ENCODE measurements around the gene C1orf115. TPM values are rescaled to one million over a fixed set of nuclear protein-coding genes. Genes with fewer than 3 reads are reported as not detected.

Gene C1orf115
- polyA plus RNA-seq, 3 donors, result 0.47 to 3.1 (median 1.9) TPM

- no peak overlapping the region for H3K9ac ChIP-seq (ENCODE audit: insufficient read depth, low read length, poor library complexity, severe bottlenecking)
- H3K36me3 ChIP-seq (replicated peaks in 1 of 2; ENCODE audit: control insufficient read depth in 1 of 2, insufficient read depth in 2 of 2, low read length in 2 of 2), result no peaks in the 10 kb centered on the region
- no peak overlapping the region for H3K4me2 ChIP-seq (replicated peaks; ENCODE audit: extremely low read depth, low read length, poor library complexity, severe bottlenecking)
- Mint-ChIP-seq H3K4me3 (peak overlapping the region in 1 of 2 donors; percentile 14), H3K4me1 (peaks cover 16% of the 10 kb centered on the region), H3K27me3 (ENCODE audit: low read depth in 3 of 3) (peaks cover 17 to 35% (median 24%) of the 10 kb centered on the region in 3 donors), H3K27ac (no peak overlapping the region), H3K36me3 (peaks cover 0 to 5% of the 10 kb centered on the region in 2 donors), H3K9me3 (peaks cover 0 to 6% (median 3%) of the 10 kb centered on the region in 7 donors)
- peaks cover 15 to 30% of the 10 kb centered on the region in 2 donors for H3K27me3 ChIP-seq (ENCODE audit: control insufficient read depth in 2 of 2, insufficient read depth in 2 of 2, low read length in 2 of 2)
- H4K20me1 ChIP-seq (ENCODE audit: insufficient read depth, low read length), result no peaks in the 10 kb centered on the region
- no peak overlapping the region for H3K27ac ChIP-seq (ENCODE audit: low read depth in 1 of 2, low read length in 2 of 2)
- peaks cover 12 to 19% of the 10 kb centered on the region in 2 donors for H3K4me1 ChIP-seq (ENCODE audit: control insufficient read depth in 1 of 2, insufficient read depth in 2 of 2, low read length in 2 of 2)
- H3K4me3 ChIP-seq (replicated peaks in 1 of 3; ENCODE audit: low read depth in 2 of 3, low read length in 3 of 3), result no peak overlapping the region
- H2AFZ ChIP-seq (ENCODE audit: insufficient read depth, low read depth, low read length, poor library complexity, severe bottlenecking), result no peak overlapping the region
- H3K79me2 ChIP-seq (ENCODE audit: insufficient read depth, low read length), result no peaks in the 10 kb centered on the region
- no peaks in the 10 kb centered on the region for H3K9me3 ChIP-seq (replicated peaks in 1 of 2; ENCODE audit: control insufficient read depth in 1 of 2, insufficient read depth in 1 of 2, low read length in 2 of 2)
- intact Hi-C loops (cut with micrococcal nuclease), result loop anchor here (5.0 kb wide), 2 partner anchors 40 to 85 kb away; no protein-coding TSS in a partner anchor
- no peak for TF ChIP-seq CTCF (IDR thresholded peaks at IDR 0.05)
- DNase-seq, result no peak
- WGBS (ENCODE audit: insufficient coverage), result 89% methylated on average over 4 of the region's 8 CpGs
These were observed 2.5 kb downstream of the C1orf115 start for GRCh38 chr1:220692436-220693228.

GRCh38 chr1:220694866-220695382 lies 4.8 kb downstream of the C1orf115 start:
- no peak overlapping the region for H2AFZ ChIP-seq (ENCODE audit: insufficient read depth, low read depth, low read length, poor library complexity, severe bottlenecking)
- H4K20me1 ChIP-seq (ENCODE audit: insufficient read depth, low read length), result no peaks in the 10 kb centered on the region
- intact Hi-C loops (cut with micrococcal nuclease), result loop anchor here (5.0 kb wide), 2 partner anchors 37 to 82 kb away; no protein-coding TSS in a partner anchor
- no peak overlapping the region for H3K4me2 ChIP-seq (replicated peaks; ENCODE audit: extremely low read depth, low read length, poor library complexity, severe bottlenecking)
- H3K79me2 ChIP-seq (ENCODE audit: insufficient read depth, low read length), result no peaks in the 10 kb centered on the region
- Mint-ChIP-seq H3K36me3 (peaks cover 0 to 12% of the 10 kb centered on the region in 2 donors), H3K4me1 (peaks cover 16% of the 10 kb centered on the region), H3K4me3 (no peak overlapping the region), H3K27me3 (ENCODE audit: low read depth in 3 of 3) (peaks cover 13 to 28% (median 21%) of the 10 kb centered on the region in 3 donors), H3K9me3 (peaks cover 0 to 2% (median 0%) of the 10 kb centered on the region in 7 donors), H3K27ac (no peak overlapping the region)
- H3K9me3 ChIP-seq (replicated peaks in 1 of 2; ENCODE audit: control insufficient read depth in 1 of 2, insufficient read depth in 1 of 2, low read length in 2 of 2), result no peaks in the 10 kb centered on the region
- no peak overlapping the region for H3K4me3 ChIP-seq (replicated peaks in 1 of 3; ENCODE audit: low read depth in 2 of 3, low read length in 3 of 3)
- H3K4me1 ChIP-seq (ENCODE audit: control insufficient read depth in 1 of 2, insufficient read depth in 2 of 2, low read length in 2 of 2), result peaks cover 8 to 15% of the 10 kb centered on the region in 2 donors
- DNase-seq, result no peak
- H3K9ac ChIP-seq (ENCODE audit: insufficient read depth, low read length, poor library complexity, severe bottlenecking), result no peak overlapping the region
- no peaks in the 10 kb centered on the region for H3K36me3 ChIP-seq (replicated peaks in 1 of 2; ENCODE audit: control insufficient read depth in 1 of 2, insufficient read depth in 2 of 2, low read length in 2 of 2)
- WGBS (ENCODE audit: insufficient coverage), result 100% methylated on average over 7 of the region's 8 CpGs
- TF ChIP-seq CTCF (IDR thresholded peaks at IDR 0.05), result no peak
- H3K27me3 ChIP-seq (ENCODE audit: control insufficient read depth in 2 of 2, insufficient read depth in 2 of 2, low read length in 2 of 2), result peaks cover 15 to 24% of the 10 kb centered on the region in 2 donors
- no peak overlapping the region for H3K27ac ChIP-seq (ENCODE audit: low read depth in 1 of 2, low read length in 2 of 2)

Data from CD14-positive monocyte (primary cell).